NCI-H345 treated with DMSO at 0.1 percent for 48 hours (cell line): Measurements from ENCODE around the gene NBAS.

Source experiments
- DNase-seq: peaks from one replicate; lab custom pipeline; 2025; ENCODE audit not compliant: unreplicated experiment; lab: John Stamatoyannopoulos, UW

Gene NBAS

GRCh38 chr2:15560988-15561573, at the start of gene NBAS:
Gene NBAS (minus strand): TSS chr2:15561334. CDS start chr2:15561304, 30 bp downstream.
- peak; percentile 93 for DNase-seq

GRCh38 chr2:15610430-15610952, 49.4 kb upstream of the NBAS start:
- no peak for DNase-seq

- DNase-seq = no peak
Observed at GRCh38 chr2:15609341-15610042, 48.4 kb upstream of the NBAS start.

GRCh38 chr2:15608392-15608761, 47.2 kb upstream of the NBAS start:
- DNase-seq = no peak

- no peak for DNase-seq
Observed at GRCh38 chr2:15607709-15608391, 46.7 kb upstream of the NBAS start.

- no peak for DNase-seq
Observed at GRCh38 chr2:15606481-15607441, 45.6 kb upstream of the NBAS start.

GRCh38 chr2:15605721-15606120, 44.6 kb upstream of the NBAS start:
- DNase-seq = no peak

- DNase-seq = no peak
Observed at GRCh38 chr2:15603948-15604347, 42.8 kb upstream of the NBAS start.

- no peak for DNase-seq
Observed at GRCh38 chr2:15603044-15603765, 42.1 kb upstream of the NBAS start.

GRCh38 chr2:15602393-15602792, 41.3 kb upstream of the NBAS start:
- DNase-seq = no peak

GRCh38 chr2:15601681-15602080, 40.5 kb upstream of the NBAS start:
- DNase-seq = no peak

- no peak for DNase-seq
Observed at GRCh38 chr2:15599994-15600393, 38.9 kb upstream of the NBAS start.

GRCh38 chr2:15596968-15597367, 35.8 kb upstream of the NBAS start:
- DNase-seq = no peak

GRCh38 chr2:15596350-15596749, 35.2 kb upstream of the NBAS start:
- no peak for DNase-seq

- no peak for DNase-seq
Observed at GRCh38 chr2:15595936-15596335, 34.8 kb upstream of the NBAS start.

- DNase-seq = no peak
Observed at GRCh38 chr2:15595342-15595905, 34.3 kb upstream of the NBAS start.

- DNase-seq = no peak
Observed at GRCh38 chr2:15594291-15595256, 33.4 kb upstream of the NBAS start.

GRCh38 chr2:15593327-15593705, 32.2 kb upstream of the NBAS start:
- DNase-seq = no peak
